WTC11 (cell line): ENCODE measurements around the gene BBS12.

Experiments used
- CBFB ChIP-seq: sonication (generic); formaldehyde crosslinking; IDR thresholded peaks from 2 replicates; pipeline ENCODE4 v1.8.1; 2022; ENCODE audit warnings: mild to moderate bottlenecking, low read depth, missing genetic modification reagents
- ESRRA ChIP-seq: sonication (generic); formaldehyde crosslinking; IDR thresholded peaks from 2 replicates; pipeline ENCODE4 v1.8.1; 2022; ENCODE audit warnings: mild to moderate bottlenecking, missing genetic modification reagents, borderline replicate concordance
- ETV6 ChIP-seq: sonication (generic); formaldehyde crosslinking; IDR thresholded peaks from 2 replicates; pipeline ENCODE4 v1.8.1; 2022; ENCODE audit warnings: mild to moderate bottlenecking, missing genetic modification reagents
- JUN ChIP-seq: sonication (generic); formaldehyde crosslinking; IDR thresholded peaks from 2 replicates; pipeline ENCODE4 v1.8.0; 2023; ENCODE audit warnings: mild to moderate bottlenecking, missing genetic modification reagents
- KAT7 ChIP-seq: sonication (generic); formaldehyde crosslinking; IDR thresholded peaks from 2 replicates; pipeline ENCODE4 v1.8.1; 2023; ENCODE audit warnings: missing genetic modification reagents, mild to moderate bottlenecking, borderline replicate concordance
- ZNF423 ChIP-seq: fragments of 250-450 bp; sonication (Bioruptor Pico); IDR thresholded peaks from 2 replicates; pipeline ENCODE4 v2.1.2; 2022; ENCODE audit warnings: mild to moderate bottlenecking, moderate library complexity
- TF ChIP-seq, protein P1 (sequence below): fragments of 200-600 bp; IDR thresholded peaks from 2 replicates; pipeline ENCODE4 v1.8.0; 2022; ENCODE audit warnings: antibody characterized with exemption
- TF ChIP-seq, protein P2 (sequence below): sonication (generic); formaldehyde crosslinking; IDR thresholded peaks from 2 replicates; pipeline ENCODE4 v1.8.1; 2023; ENCODE audit warnings: mild to moderate bottlenecking, moderate library complexity, missing genetic modification reagents
- TF ChIP-seq, protein P3 (sequence below): sonication (generic); formaldehyde crosslinking; IDR thresholded peaks from 2 replicates; pipeline ENCODE4 v1.8.0; 2022; ENCODE audit warnings: mild to moderate bottlenecking, missing genetic modification reagents
- TF ChIP-seq, protein P4 (sequence below): sonication (generic); formaldehyde crosslinking; IDR thresholded peaks from 2 replicates; pipeline ENCODE4 v1.8.1; 2023; ENCODE audit warnings: mild to moderate bottlenecking, missing genetic modification reagents, moderate library complexity
- TF ChIP-seq, protein P5 (sequence below): sonication (generic); formaldehyde crosslinking; IDR thresholded peaks from 2 replicates; pipeline ENCODE4 v1.8.1; 2022; ENCODE audit warnings: low read depth, missing genetic modification reagents, borderline replicate concordance
- TF ChIP-seq, protein P6 (sequence below): sonication (generic); formaldehyde crosslinking; IDR thresholded peaks from 2 replicates; pipeline ENCODE4 v1.8.0; 2022; ENCODE audit warnings: mild to moderate bottlenecking, missing genetic modification reagents

DNA sequence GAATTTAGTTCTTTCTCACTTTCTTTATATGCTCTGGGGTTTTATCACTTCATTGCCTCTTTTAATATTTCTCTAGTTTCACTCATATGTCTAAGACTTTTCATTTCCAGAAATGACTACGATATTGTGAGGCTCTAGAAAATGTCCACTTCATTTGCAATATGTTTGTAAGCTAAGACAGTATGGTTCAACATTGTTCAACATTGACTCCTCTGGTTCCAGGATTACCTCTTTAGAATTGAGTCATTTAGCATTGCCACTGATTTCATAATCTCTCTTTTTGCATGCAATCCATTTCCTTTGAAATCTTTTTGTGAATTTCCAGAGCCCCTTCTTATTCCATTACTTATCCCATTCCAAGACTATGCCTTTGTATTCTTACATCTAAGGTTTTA, 32.3 kb downstream of the BBS12 start:
- TF ChIP-seq, protein P1, sequence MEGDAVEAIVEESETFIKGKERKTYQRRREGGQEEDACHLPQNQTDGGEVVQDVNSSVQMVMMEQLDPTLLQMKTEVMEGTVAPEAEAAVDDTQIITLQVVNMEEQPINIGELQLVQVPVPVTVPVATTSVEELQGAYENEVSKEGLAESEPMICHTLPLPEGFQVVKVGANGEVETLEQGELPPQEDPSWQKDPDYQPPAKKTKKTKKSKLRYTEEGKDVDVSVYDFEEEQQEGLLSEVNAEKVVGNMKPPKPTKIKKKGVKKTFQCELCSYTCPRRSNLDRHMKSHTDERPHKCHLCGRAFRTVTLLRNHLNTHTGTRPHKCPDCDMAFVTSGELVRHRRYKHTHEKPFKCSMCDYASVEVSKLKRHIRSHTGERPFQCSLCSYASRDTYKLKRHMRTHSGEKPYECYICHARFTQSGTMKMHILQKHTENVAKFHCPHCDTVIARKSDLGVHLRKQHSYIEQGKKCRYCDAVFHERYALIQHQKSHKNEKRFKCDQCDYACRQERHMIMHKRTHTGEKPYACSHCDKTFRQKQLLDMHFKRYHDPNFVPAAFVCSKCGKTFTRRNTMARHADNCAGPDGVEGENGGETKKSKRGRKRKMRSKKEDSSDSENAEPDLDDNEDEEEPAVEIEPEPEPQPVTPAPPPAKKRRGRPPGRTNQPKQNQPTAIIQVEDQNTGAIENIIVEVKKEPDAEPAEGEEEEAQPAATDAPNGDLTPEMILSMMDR = no peak
- TF ChIP-seq KAT7 (no peak), JUN (no peak), ETV6 (CRISPR knock-in tag) (no peak), CBFB (no peak), ESRRA (CRISPR knock-in tag) (no peak), ZNF423 (CRISPR knock-in tag) (no peak)
- TF ChIP-seq, protein P2, sequence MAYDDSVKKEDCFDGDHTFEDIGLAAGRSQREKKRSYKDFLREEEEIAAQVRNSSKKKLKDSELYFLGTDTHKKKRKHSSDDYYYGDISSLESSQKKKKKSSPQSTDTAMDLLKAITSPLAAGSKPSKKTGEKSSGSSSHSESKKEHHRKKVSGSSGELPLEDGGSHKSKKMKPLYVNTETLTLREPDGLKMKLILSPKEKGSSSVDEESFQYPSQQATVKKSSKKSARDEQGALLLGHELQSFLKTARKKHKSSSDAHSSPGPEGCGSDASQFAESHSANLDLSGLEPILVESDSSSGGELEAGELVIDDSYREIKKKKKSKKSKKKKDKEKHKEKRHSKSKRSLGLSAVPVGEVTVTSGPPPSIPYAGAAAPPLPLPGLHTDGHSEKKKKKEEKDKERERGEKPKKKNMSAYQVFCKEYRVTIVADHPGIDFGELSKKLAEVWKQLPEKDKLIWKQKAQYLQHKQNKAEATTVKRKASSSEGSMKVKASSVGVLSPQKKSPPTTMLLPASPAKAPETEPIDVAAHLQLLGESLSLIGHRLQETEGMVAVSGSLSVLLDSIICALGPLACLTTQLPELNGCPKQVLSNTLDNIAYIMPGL (CRISPR knock-in tag) = no peak
- TF ChIP-seq, protein P3, sequence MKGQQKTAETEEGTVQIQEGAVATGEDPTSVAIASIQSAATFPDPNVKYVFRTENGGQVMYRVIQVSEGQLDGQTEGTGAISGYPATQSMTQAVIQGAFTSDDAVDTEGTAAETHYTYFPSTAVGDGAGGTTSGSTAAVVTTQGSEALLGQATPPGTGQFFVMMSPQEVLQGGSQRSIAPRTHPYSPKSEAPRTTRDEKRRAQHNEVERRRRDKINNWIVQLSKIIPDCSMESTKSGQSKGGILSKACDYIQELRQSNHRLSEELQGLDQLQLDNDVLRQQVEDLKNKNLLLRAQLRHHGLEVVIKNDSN (CRISPR knock-in tag) = no peak
- TF ChIP-seq, protein P4, sequence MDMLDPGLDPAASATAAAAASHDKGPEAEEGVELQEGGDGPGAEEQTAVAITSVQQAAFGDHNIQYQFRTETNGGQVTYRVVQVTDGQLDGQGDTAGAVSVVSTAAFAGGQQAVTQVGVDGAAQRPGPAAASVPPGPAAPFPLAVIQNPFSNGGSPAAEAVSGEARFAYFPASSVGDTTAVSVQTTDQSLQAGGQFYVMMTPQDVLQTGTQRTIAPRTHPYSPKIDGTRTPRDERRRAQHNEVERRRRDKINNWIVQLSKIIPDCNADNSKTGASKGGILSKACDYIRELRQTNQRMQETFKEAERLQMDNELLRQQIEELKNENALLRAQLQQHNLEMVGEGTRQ (CRISPR knock-in tag) = no peak
- TF ChIP-seq, protein P5, sequence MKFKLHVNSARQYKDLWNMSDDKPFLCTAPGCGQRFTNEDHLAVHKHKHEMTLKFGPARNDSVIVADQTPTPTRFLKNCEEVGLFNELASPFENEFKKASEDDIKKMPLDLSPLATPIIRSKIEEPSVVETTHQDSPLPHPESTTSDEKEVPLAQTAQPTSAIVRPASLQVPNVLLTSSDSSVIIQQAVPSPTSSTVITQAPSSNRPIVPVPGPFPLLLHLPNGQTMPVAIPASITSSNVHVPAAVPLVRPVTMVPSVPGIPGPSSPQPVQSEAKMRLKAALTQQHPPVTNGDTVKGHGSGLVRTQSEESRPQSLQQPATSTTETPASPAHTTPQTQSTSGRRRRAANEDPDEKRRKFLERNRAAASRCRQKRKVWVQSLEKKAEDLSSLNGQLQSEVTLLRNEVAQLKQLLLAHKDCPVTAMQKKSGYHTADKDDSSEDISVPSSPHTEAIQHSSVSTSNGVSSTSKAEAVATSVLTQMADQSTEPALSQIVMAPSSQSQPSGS (CRISPR knock-in tag) = no peak
- TF ChIP-seq, protein P6, sequence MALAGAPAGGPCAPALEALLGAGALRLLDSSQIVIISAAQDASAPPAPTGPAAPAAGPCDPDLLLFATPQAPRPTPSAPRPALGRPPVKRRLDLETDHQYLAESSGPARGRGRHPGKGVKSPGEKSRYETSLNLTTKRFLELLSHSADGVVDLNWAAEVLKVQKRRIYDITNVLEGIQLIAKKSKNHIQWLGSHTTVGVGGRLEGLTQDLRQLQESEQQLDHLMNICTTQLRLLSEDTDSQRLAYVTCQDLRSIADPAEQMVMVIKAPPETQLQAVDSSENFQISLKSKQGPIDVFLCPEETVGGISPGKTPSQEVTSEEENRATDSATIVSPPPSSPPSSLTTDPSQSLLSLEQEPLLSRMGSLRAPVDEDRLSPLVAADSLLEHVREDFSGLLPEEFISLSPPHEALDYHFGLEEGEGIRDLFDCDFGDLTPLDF (CRISPR knock-in tag) = no peak
